Cardiac fibroblast (primary cell): ENCODE results near the gene SIK3.
A peak's percentile ranks its signal among the peaks of the same experiment; 100 is the strongest.

Source experiments
- DNase-seq, 2 donors: peaks; one replicate each; pipeline versions ENCODE4 v3.0.0 to v3.0.0-alpha.2; 2010; ENCODE audit warnings: low read depth in 2 of 2
- H3K4me3 ChIP-seq, 2 donors: replicated peaks in 1 of 2; 1 replicate in 1 of 2; 2 replicates in 1 of 2; pipeline ENCODE4 v1.5.1; 2011; ENCODE audit warnings: low read depth in 2 of 2, low read length in 2 of 2, mild to moderate bottlenecking in 2 of 2, moderate library complexity in 1 of 2
- CTCF ChIP-seq: IDR thresholded peaks from one replicate; pipeline ENCODE4 v1.5.1; 2011; ENCODE audit warnings: low read depth, mild to moderate bottlenecking, low read length, inconsistent platforms

Gene SIK3

GRCh38 chr11:116875194-116875593 is 223.0 kb downstream of the SIK3 start:
- no peak for DNase-seq
- TF ChIP-seq CTCF: no peak
- no peak overlapping the region for H3K4me3 ChIP-seq

GRCh38 chr11:116874251-116874650 is 224.0 kb downstream of the SIK3 start:
- no peak overlapping the region for H3K4me3 ChIP-seq
- TF ChIP-seq CTCF: no peak
- DNase-seq: peak in 1 of 2 donors; percentile 44

- TF ChIP-seq CTCF: no peak
- DNase-seq: no peak
- H3K4me3 ChIP-seq: no peak overlapping the region
Observed at GRCh38 chr11:116873381-116873780, 224.8 kb downstream of the SIK3 start.

GRCh38 chr11:116871248-116871647 is 227.0 kb downstream of the SIK3 start:
- H3K4me3 ChIP-seq: no peak overlapping the region
- DNase-seq: peak; percentile 76 to 92
- TF ChIP-seq CTCF: no peak

GRCh38 chr11:116870054-116870453 is 228.2 kb downstream of the SIK3 start:
- DNase-seq: no peak

GRCh38 chr11:116869610-116870009 is 228.6 kb downstream of the SIK3 start:
- H3K4me3 ChIP-seq: no peak overlapping the region

More at GRCh38 chr11:116870054-116870453, 228.2 kb downstream of the SIK3 start:
- no peak overlapping the region for H3K4me3 ChIP-seq
- TF ChIP-seq CTCF: no peak

More at GRCh38 chr11:116869610-116870009, 228.6 kb downstream of the SIK3 start:
- no peak for DNase-seq
- TF ChIP-seq CTCF: no peak
